ENCODE data around the gene MAST4.

DNA sequence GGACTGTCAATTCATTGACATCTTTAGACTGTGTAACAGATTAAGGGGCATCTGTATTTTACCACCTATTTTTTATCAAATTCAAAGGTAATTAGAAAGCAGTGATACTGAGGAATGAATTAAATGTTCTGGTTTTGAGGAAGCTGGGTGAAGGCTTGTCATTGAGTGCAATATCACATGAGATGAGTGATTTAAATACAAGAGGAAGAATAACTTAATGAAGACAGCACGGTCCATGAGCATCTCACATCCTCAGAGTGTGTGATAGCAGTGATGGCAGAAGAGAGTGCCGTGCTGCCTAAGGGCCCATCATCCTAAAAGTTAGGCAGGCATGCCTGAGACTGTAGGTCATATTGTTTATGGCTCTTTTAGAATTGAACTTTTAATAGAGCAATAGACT is 263.3 kb downstream of the MAST4 start:
- TF ChIP-seq, protein P1, sequence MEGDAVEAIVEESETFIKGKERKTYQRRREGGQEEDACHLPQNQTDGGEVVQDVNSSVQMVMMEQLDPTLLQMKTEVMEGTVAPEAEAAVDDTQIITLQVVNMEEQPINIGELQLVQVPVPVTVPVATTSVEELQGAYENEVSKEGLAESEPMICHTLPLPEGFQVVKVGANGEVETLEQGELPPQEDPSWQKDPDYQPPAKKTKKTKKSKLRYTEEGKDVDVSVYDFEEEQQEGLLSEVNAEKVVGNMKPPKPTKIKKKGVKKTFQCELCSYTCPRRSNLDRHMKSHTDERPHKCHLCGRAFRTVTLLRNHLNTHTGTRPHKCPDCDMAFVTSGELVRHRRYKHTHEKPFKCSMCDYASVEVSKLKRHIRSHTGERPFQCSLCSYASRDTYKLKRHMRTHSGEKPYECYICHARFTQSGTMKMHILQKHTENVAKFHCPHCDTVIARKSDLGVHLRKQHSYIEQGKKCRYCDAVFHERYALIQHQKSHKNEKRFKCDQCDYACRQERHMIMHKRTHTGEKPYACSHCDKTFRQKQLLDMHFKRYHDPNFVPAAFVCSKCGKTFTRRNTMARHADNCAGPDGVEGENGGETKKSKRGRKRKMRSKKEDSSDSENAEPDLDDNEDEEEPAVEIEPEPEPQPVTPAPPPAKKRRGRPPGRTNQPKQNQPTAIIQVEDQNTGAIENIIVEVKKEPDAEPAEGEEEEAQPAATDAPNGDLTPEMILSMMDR (tag by site-specific recombination; IDR thresholded peaks at IDR 0.05) = no peak
- TF ChIP-seq ZNF266 (tag by site-specific recombination; IDR thresholded peaks at IDR 0.05; ENCODE audit: low read depth) = no peak
- TF ChIP-seq, protein P2, sequence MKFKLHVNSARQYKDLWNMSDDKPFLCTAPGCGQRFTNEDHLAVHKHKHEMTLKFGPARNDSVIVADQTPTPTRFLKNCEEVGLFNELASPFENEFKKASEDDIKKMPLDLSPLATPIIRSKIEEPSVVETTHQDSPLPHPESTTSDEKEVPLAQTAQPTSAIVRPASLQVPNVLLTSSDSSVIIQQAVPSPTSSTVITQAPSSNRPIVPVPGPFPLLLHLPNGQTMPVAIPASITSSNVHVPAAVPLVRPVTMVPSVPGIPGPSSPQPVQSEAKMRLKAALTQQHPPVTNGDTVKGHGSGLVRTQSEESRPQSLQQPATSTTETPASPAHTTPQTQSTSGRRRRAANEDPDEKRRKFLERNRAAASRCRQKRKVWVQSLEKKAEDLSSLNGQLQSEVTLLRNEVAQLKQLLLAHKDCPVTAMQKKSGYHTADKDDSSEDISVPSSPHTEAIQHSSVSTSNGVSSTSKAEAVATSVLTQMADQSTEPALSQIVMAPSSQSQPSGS (tag by site-specific recombination; IDR thresholded peaks at IDR 0.05; ENCODE audit: low read depth) = no peak
- no peak for TF ChIP-seq ZNF747 (tag by site-specific recombination; IDR thresholded peaks at IDR 0.05)
- TF ChIP-seq ZNF274 (IDR thresholded peaks at IDR 0.05; ENCODE audit: low read length) = no peak
- TF ChIP-seq ZNF274 (tag by site-specific recombination; IDR thresholded peaks at IDR 0.05; ENCODE audit: borderline replicate concordance) = no peak
- no peak for TF ChIP-seq ZNF561 (tag by site-specific recombination; IDR thresholded peaks at IDR 0.05; ENCODE audit: borderline replicate concordance)
- TF ChIP-seq, protein P3, sequence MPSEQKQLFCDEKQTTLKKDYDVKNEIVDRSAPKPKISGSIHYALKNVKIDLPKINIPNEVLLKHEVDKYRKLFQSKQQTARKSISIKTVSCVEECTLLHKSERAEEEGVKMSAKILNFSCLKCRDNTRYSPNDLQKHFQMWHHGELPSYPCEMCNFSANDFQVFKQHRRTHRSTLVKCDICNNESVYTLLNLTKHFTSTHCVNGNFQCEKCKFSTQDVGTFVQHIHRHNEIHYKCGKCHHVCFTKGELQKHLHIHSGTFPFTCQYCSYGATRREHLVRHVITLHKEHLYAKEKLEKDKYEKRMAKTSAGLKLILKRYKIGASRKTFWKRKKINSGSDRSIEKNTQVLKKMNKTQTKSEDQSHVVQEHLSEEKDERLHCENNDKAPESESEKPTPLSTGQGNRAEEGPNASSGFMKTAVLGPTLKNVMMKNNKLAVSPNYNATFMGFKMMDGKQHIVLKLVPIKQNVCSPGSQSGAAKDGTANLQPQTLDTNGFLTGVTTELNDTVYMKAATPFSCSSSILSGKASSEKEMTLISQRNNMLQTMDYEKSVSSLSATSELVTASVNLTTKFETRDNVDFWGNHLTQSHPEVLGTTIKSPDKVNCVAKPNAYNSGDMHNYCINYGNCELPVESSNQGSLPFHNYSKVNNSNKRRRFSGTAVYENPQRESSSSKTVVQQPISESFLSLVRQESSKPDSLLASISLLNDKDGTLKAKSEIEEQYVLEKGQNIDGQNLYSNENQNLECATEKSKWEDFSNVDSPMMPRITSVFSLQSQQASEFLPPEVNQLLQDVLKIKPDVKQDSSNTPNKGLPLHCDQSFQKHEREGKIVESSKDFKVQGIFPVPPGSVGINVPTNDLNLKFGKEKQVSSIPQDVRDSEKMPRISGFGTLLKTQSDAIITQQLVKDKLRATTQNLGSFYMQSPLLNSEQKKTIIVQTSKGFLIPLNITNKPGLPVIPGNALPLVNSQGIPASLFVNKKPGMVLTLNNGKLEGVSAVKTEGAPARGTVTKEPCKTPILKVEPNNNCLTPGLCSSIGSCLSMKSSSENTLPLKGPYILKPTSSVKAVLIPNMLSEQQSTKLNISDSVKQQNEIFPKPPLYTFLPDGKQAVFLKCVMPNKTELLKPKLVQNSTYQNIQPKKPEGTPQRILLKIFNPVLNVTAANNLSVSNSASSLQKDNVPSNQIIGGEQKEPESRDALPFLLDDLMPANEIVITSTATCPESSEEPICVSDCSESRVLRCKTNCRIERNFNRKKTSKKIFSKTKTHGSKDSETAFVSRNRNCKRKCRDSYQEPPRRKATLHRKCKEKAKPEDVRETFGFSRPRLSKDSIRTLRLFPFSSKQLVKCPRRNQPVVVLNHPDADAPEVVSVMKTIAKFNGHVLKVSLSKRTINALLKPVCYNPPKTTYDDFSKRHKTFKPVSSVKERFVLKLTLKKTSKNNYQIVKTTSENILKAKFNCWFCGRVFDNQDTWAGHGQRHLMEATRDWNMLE (tag by site-specific recombination; conservative IDR thresholded peaks at IDR 0.05; ENCODE audit: low read depth) = no peak
- TF ChIP-seq, protein P4, sequence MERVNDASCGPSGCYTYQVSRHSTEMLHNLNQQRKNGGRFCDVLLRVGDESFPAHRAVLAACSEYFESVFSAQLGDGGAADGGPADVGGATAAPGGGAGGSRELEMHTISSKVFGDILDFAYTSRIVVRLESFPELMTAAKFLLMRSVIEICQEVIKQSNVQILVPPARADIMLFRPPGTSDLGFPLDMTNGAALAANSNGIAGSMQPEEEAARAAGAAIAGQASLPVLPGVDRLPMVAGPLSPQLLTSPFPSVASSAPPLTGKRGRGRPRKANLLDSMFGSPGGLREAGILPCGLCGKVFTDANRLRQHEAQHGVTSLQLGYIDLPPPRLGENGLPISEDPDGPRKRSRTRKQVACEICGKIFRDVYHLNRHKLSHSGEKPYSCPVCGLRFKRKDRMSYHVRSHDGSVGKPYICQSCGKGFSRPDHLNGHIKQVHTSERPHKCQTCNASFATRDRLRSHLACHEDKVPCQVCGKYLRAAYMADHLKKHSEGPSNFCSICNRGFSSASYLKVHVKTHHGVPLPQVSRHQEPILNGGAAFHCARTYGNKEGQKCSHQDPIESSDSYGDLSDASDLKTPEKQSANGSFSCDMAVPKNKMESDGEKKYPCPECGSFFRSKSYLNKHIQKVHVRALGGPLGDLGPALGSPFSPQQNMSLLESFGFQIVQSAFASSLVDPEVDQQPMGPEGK (tag by site-specific recombination; IDR thresholded peaks at IDR 0.05) = no peak
- TF ChIP-seq, protein P5, sequence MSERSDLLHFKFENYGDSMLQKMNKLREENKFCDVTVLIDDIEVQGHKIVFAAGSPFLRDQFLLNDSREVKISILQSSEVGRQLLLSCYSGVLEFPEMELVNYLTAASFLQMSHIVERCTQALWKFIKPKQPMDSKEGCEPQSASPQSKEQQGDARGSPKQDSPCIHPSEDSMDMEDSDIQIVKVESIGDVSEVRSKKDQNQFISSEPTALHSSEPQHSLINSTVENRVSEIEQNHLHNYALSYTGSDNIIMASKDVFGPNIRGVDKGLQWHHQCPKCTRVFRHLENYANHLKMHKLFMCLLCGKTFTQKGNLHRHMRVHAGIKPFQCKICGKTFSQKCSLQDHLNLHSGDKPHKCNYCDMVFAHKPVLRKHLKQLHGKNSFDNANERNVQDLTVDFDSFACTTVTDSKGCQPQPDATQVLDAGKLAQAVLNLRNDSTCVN (tag by site-specific recombination; optimal IDR thresholded peaks at IDR 0.05) = no peak
- TF ChIP-seq, protein P6, sequence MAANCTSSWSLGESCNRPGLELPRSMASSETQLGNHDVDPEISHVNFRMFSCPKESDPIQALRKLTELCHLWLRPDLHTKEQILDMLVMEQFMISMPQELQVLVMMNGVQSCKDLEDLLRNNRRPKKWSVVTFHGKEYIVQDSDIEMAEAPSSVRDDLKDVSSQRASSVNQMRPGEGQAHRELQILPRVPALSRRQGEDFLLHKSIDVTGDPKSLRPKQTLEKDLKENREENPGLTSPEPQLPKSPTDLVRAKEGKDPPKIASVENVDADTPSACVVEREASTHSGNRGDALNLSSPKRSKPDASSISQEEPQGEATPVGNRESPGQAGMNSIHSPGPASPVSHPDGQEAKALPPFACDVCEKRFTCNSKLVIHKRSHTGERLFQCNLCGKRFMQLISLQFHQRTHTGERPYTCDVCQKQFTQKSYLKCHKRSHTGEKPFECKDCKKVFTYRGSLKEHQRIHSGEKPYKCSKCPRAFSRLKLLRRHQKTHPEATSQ (tag by site-specific recombination; IDR thresholded peaks at IDR 0.05) = no peak
- no peak for TF ChIP-seq REPIN1 (tag by site-specific recombination; IDR thresholded peaks at IDR 0.05; ENCODE audit: low read depth)
- no peak for TF ChIP-seq ZSCAN30 (tag by site-specific recombination; IDR thresholded peaks at IDR 0.05)
